Measurements from ENCODE around the gene SNX25. TPM values are rescaled to one million over a fixed set of nuclear protein-coding genes. Genes with fewer than 3 reads are reported as not detected.

The SNX25 gene
- polyA plus RNA-seq, 1 of the 3 experiments (the other 2 are of a cell fraction) = 8.5 TPM

GRCh38 chr4:185384061-185384460 lies 174.7 kb downstream of the SNX25 start:
- H3F3A ChIP-seq (replicated peaks; ENCODE audit: insufficient read depth) = no peaks in the 10 kb centered on the region
- H3K4me3 ChIP-seq (ENCODE audit: low read depth in 2 of 2, low read length in 1 of 2) = no peak overlapping the region
- DNase-seq = no peak
- 86% methylated on average over 2 of the region's 2 CpGs for WGBS (ENCODE audit: low lambda C conversion rate)
- no peaks in the 10 kb centered on the region for H3K9me2 ChIP-seq
- peaks cover 3 to 7% of the 10 kb centered on the region in 2 experiments; a peak in 1 of 4 replicates for H3K4me1 ChIP-seq (ENCODE audit: control insufficient read depth in 1 of 2, insufficient read depth in 2 of 2, low read depth in 1 of 2, low read length in 1 of 2)
- H3K36me3 ChIP-seq (replicated peaks in 1 of 2; ENCODE audit: control insufficient read depth in 1 of 2, insufficient read depth in 2 of 2, low read length in 1 of 2) = peaks cover 0 to 6% of the 10 kb centered on the region in 2 experiments
- H3K27me3 ChIP-seq (ENCODE audit: insufficient read depth) = no peaks in the 10 kb centered on the region
- ChIA-PET CTCF (no interaction called here), POLR2A (no interaction called here)
- H3K9me3 ChIP-seq = no peaks in the 10 kb centered on the region
- H4K20me1 ChIP-seq (ENCODE audit: insufficient read depth) = no peaks in the 10 kb centered on the region
- H3K27ac ChIP-seq (ENCODE audit: low read depth in 2 of 2, low read length in 1 of 2) = no peak overlapping the region
- H3K9ac ChIP-seq = no peak overlapping the region
- H3K4me2 ChIP-seq = no peak overlapping the region
- H2AFZ ChIP-seq (ENCODE audit: low read depth) = no peak overlapping the region
- TF ChIP-seq USF2 (IDR thresholded peaks at IDR 0.05; ENCODE audit: borderline replicate concordance, low read depth, low read length) = no peak
- TF ChIP-seq YY1 (IDR thresholded peaks at IDR 0.05; ENCODE audit: low read depth) = no peak
- TF ChIP-seq MAX (IDR thresholded peaks at IDR 0.05; ENCODE audit: low read depth) = no peak
- TF ChIP-seq FOXM1 (IDR thresholded peaks at IDR 0.05; ENCODE audit: low read depth) = no peak
- no peak for TF ChIP-seq MXI1 (IDR thresholded peaks at IDR 0.05; ENCODE audit: low read depth, low read length)
- TF ChIP-seq TEAD4 (IDR thresholded peaks at IDR 0.05; ENCODE audit: borderline replicate concordance, insufficient read depth) = no peak
- TF ChIP-seq RFX5 (IDR thresholded peaks at IDR 0.05; ENCODE audit: low read length) = no peak
- no peak for TF ChIP-seq ZBTB33 (IDR thresholded peaks at IDR 0.05; ENCODE audit: borderline replicate concordance, low read depth)
- no peak for TF ChIP-seq RXRA (IDR thresholded peaks at IDR 0.05; ENCODE audit: borderline replicate concordance, low read depth)
- no peak for TF ChIP-seq SIN3A (IDR thresholded peaks at IDR 0.05; ENCODE audit: borderline replicate concordance, low read depth, low read length)
- no peak for TF ChIP-seq GATA2 (CRISPR knock-in tag; IDR thresholded peaks at IDR 0.05)
- no peak for TF ChIP-seq EP300 (IDR thresholded peaks at IDR 0.05; ENCODE audit: borderline replicate concordance in 1 of 2, low read depth in 1 of 2, low read length in 1 of 2)
- no peak for TF ChIP-seq FOSL2 (IDR thresholded peaks at IDR 0.05; ENCODE audit: borderline replicate concordance, low read depth)
- no peak for TF ChIP-seq JUND (IDR thresholded peaks at IDR 0.05)
- no peak for TF ChIP-seq REST (IDR thresholded peaks at IDR 0.05; ENCODE audit: low read depth, low read length)
- no peaks in the 10 kb centered on the region for H3K79me2 ChIP-seq (ENCODE audit: insufficient read depth)
